Calu3 (cell line): ENCODE results near the gene ATG16L1. TPM values are rescaled to one million over a fixed set of nuclear protein-coding genes. Genes with fewer than 3 reads are reported as not detected.

Experiments
- BruUV-seq: library from RNA; stranded (reverse); fragments of 400-500 nt; replicated peaks from 2 replicates; lab custom pipeline; 2021; lab: Mats Ljungman, UMichigan
- CTCF ChIA-PET: fragments of 300-600 bp; sonication (Branson Sonifier 250); formaldehyde crosslinking; loops from one replicate; lab custom pipeline; 2022; ENCODE audit warnings: antibody characterized with exemption; lab: Charles Lee
- DNase-seq: peaks from one replicate; pipeline ENCODE4 v3.0.0; 2022
- H3K27ac Mint-ChIP-seq: one replicate; pipeline ENCODE4 v1.8.0; 2022; ENCODE audit warnings: mixed read lengths; ENCODE audit not compliant: unreplicated experiment
- H3K27me3 Mint-ChIP-seq: one replicate; pipeline ENCODE4 v1.8.0; 2022; ENCODE audit warnings: mixed read lengths; ENCODE audit not compliant: unreplicated experiment
- H3K36me3 Mint-ChIP-seq: one replicate; pipeline ENCODE4 v1.8.0; 2022; ENCODE audit warnings: mild to moderate bottlenecking, moderate library complexity, mixed read lengths; ENCODE audit not compliant: insufficient read depth, unreplicated experiment
- H3K4me1 Mint-ChIP-seq: one replicate; pipeline ENCODE4 v1.8.0; 2022; ENCODE audit warnings: mild to moderate bottlenecking, low read depth, mixed read lengths; ENCODE audit not compliant: unreplicated experiment
- H3K4me3 Mint-ChIP-seq: one replicate; pipeline ENCODE4 v1.8.0; 2022; ENCODE audit warnings: mild to moderate bottlenecking, low read depth, moderate library complexity, mixed read lengths; ENCODE audit not compliant: unreplicated experiment
- H3K9me3 Mint-ChIP-seq: one replicate; pipeline ENCODE4 v1.8.0; 2022; ENCODE audit warnings: low read depth, mixed read lengths; ENCODE audit not compliant: unreplicated experiment
- intact Hi-C: fragments of 100-400 bp; cut with micrococcal nuclease; formaldehyde crosslinking; loops from one replicate; pipeline ENCODE4 v1.10.0; 2022; ENCODE audit not compliant: unreplicated experiment
- total RNA-seq: library from RNA; stranded (reverse); gene quantifications from 2 replicates; pipeline ENCODE4 v1.2.3, GENCODE V29; 2022
- TF ChIP-seq, protein P1 (sequence below): fragments of 200-600 bp; IDR thresholded peaks from one replicate; pipeline ENCODE4 v1.8.0; 2022; ENCODE audit warnings: antibody characterized with exemption; ENCODE audit not compliant: unreplicated experiment

ATG16L1 gene
- total RNA-seq, 1 experiment from 2014 or later, result 45.0 TPM

DNA sequence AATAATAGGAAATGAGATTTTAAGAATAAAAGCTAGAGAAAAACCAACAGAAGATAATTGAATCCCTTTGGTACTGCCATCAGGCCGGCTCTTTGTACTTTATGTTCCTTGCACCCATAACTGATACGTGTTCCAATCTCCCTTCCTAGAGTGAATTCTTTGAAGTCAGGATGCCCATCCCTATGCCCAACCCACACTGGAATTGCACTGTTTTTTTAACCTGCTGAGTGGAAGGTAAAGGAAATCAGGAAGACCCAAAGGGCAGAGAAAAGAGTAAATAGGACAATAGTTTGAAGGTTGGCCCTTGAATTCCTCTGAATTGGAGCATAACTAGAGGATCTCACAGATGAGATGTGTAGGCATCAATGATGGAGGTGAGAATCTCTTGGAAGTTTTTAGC is 4.4 kb upstream of the ATG16L1 start:
- peaks cover 44% of the 10 kb centered on the region for H3K4me1 Mint-ChIP-seq
- peaks cover 23% of the 10 kb centered on the region for H3K36me3 Mint-ChIP-seq
- H3K27ac Mint-ChIP-seq, result peak overlapping the region; percentile 87
- TF ChIP-seq, protein P1, sequence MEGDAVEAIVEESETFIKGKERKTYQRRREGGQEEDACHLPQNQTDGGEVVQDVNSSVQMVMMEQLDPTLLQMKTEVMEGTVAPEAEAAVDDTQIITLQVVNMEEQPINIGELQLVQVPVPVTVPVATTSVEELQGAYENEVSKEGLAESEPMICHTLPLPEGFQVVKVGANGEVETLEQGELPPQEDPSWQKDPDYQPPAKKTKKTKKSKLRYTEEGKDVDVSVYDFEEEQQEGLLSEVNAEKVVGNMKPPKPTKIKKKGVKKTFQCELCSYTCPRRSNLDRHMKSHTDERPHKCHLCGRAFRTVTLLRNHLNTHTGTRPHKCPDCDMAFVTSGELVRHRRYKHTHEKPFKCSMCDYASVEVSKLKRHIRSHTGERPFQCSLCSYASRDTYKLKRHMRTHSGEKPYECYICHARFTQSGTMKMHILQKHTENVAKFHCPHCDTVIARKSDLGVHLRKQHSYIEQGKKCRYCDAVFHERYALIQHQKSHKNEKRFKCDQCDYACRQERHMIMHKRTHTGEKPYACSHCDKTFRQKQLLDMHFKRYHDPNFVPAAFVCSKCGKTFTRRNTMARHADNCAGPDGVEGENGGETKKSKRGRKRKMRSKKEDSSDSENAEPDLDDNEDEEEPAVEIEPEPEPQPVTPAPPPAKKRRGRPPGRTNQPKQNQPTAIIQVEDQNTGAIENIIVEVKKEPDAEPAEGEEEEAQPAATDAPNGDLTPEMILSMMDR, result no peak
- H3K27me3 Mint-ChIP-seq, result no peaks in the 10 kb centered on the region
- DNase-seq, result no peak
- H3K9me3 Mint-ChIP-seq, result no peaks in the 10 kb centered on the region
- BruUV-seq, result no TSS peak
- intact Hi-C loops, result loop anchor here (5.0 kb wide), 1 partner anchor 150 kb away; no protein-coding TSS in a partner anchor
- CTCF ChIA-PET, result no interaction called here
- peak overlapping the region; percentile 17 for H3K4me3 Mint-ChIP-seq

DNA sequence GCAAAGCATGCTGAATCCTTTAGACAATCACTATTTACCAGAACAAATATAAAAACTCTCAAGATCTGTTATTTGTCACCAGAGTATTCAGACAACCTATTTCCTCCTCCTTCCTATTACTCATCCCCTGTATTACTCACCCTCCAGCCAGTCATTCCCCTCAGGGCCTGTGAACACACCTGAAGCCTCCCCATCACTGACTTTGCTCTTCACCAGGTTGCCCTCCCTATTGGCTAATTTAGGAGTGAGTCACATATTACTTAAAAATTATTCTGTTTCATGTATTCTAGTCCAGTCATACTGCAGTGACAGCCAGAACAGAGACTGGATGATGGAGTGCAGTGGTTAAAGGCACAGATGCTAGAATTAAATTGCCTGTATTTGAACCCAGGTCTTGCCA is 3.7 kb upstream of the ATG16L1 start:
- CTCF ChIA-PET, result no interaction called here
- Mint-ChIP-seq H3K9me3 (no peaks in the 10 kb centered on the region), H3K27me3 (no peaks in the 10 kb centered on the region), H3K36me3 (peaks cover 29% of the 10 kb centered on the region), H3K4me1 (peaks cover 44% of the 10 kb centered on the region), H3K27ac (peak overlapping the region; percentile 87), H3K4me3 (peak overlapping the region; percentile 17)
- intact Hi-C loops, result loop anchor here (5.0 kb wide), 1 partner anchor 150 kb away; no protein-coding TSS in a partner anchor
- TF ChIP-seq, protein P1, result no peak
- no TSS peak for BruUV-seq
- peak; percentile 85 for DNase-seq

DNA sequence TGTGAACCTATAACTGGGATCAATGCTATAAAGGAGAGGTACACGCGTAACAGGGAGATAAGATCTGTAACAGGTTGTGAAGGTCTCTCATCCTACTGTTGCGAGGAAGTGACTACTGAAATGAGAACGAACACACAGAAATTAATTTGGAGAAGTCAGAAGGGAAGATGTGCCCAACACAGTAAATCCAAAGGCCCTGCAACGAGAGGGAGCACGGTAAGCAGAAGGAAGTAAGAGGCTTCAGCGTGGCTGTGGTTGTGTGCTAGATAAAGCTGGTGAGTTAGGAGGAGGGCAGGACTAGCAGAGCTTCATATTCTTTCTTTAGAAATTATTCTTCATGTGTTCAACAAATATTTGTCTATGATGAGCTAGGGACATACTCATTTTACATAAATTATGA is 2.5 kb upstream of the ATG16L1 start:
- DNase-seq, result no peak
- no peaks in the 10 kb centered on the region for H3K9me3 Mint-ChIP-seq
- no peaks in the 10 kb centered on the region for H3K27me3 Mint-ChIP-seq
- TF ChIP-seq, protein P1, result no peak
- peak overlapping the region; percentile 22 for H3K27ac Mint-ChIP-seq
- H3K36me3 Mint-ChIP-seq, result peaks cover 31% of the 10 kb centered on the region
- intact Hi-C loops, result loop anchor here (5.0 kb wide), 1 partner anchor 152 kb away; no protein-coding TSS in a partner anchor
- CTCF ChIA-PET, result no interaction called here
- no peak overlapping the region for H3K4me3 Mint-ChIP-seq
- H3K4me1 Mint-ChIP-seq, result peaks cover 51% of the 10 kb centered on the region
- BruUV-seq, result no TSS peak

DNA sequence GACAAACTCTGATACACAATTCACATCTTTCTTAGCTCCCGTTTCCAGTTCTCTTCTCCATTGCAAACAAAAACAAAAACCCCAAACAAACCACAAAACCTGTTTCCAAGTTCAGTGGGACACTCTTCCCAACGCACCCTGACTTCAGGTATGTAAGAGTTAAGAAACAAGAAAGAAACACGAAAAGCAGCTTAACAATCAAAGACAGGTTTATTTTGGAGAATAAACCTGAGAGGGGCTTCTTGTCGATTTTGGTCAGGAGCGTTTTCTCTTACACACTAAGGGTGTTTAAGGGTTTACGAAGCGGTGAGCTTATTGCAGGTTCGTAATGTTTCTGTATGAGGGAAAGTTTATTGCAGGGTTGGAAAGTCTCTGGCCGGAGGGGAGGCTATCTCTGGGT is 905 bp upstream of the ATG16L1 start:
- Mint-ChIP-seq H3K9me3 (no peaks in the 10 kb centered on the region), H3K4me1 (peaks cover 52% of the 10 kb centered on the region), H3K27ac (peak overlapping the region; percentile 82), H3K4me3 (peak overlapping the region; percentile 81), H3K36me3 (peaks cover 31% of the 10 kb centered on the region), H3K27me3 (no peaks in the 10 kb centered on the region)
- DNase-seq, result no peak
- CTCF ChIA-PET, result no interaction called here
- TF ChIP-seq, protein P1, result no peak
- intact Hi-C loops, result loop anchor here (2.0 to 10.0 kb wide), 2 partner anchors 270 to 636 kb away; no protein-coding TSS in a partner anchor
- no TSS peak for BruUV-seq
